Heart left ventricle (tissue), 16 donors: ENCODE results near the gene PCSK5. TPM values are rescaled to one million over a fixed set of nuclear protein-coding genes. Genes with fewer than 3 reads are reported as not detected.

Source experiments
- ATAC-seq, 4 donors: fragments of 200-7000 bp; cut with Tn5 transposase; one replicate each; pipeline ENCODE4 v1.9.1; 2020 to 2022; ENCODE audit warnings: moderate library complexity in 4 of 4, mild to moderate bottlenecking in 3 of 4, moderate number of reproducible peaks in 1 of 4
- DNase-seq, 5 donors: peaks; one replicate each; pipeline ENCODE4 v3.0.0-alpha.2; 2020
- H3K27ac ChIP-seq, 12 donors: fragments of 200-600 bp; sonication (generic) in 4 of 12; one replicate each; pipeline versions ENCODE4 v1.5.0 to v1.8.0; 2016 to 2022; ENCODE audit warnings: mild to moderate bottlenecking in 2 of 12
- H3K27me3 ChIP-seq, 9 donors: fragments of 200-600 bp; sonication (generic) in 2 of 9; one replicate each; pipeline versions ENCODE4 v1.5.1 to v1.8.0; 2016 to 2022; ENCODE audit warnings: mild to moderate bottlenecking in 3 of 9
- H3K36me3 ChIP-seq, 9 donors: fragments of 200-600 bp; sonication (generic) in 2 of 9; one replicate each; pipeline versions ENCODE4 v1.5.0 to v1.8.0; 2018 to 2022; ENCODE audit warnings: mild to moderate bottlenecking in 2 of 9
- H3K4me1 ChIP-seq, 12 donors: fragments of 200-600 bp; sonication (generic) in 4 of 12; one replicate each; pipeline versions ENCODE4 v1.5.0 to v1.8.0; 2016 to 2022; ENCODE audit warnings: mild to moderate bottlenecking in 3 of 12
- H3K4me3 ChIP-seq, 12 donors: fragments of 200-600 bp; sonication (generic) in 4 of 12; one replicate each; pipeline versions ENCODE4 v1.5.0 to v1.8.0; 2017 to 2022; ENCODE audit warnings: mild to moderate bottlenecking in 9 of 12, moderate library complexity in 4 of 12
- H3K9me3 ChIP-seq, 12 donors: fragments of 200-600 bp; sonication (generic) in 4 of 12; one replicate each; pipeline versions ENCODE4 v1.5.0 to v1.8.0; 2016 to 2022; ENCODE audit warnings: mild to moderate bottlenecking in 1 of 12
- CTCF ChIP-seq, 12 donors: fragments of 200-600 bp; sonication (generic) in 4 of 12; IDR thresholded peaks; one replicate each; pipeline versions ENCODE4 v1.5.0 to v1.8.0; 2018 to 2022; ENCODE audit warnings: antibody characterized with exemption in 12 of 12, mild to moderate bottlenecking in 5 of 12
- POLR2A ChIP-seq, 2 donors: fragments of 450-650 bp; IDR thresholded peaks; one replicate each; pipeline ENCODE4 v1.6.1; 2017; ENCODE audit warnings: antibody characterized with exemption in 2 of 2, mild to moderate bottlenecking in 2 of 2, moderate library complexity in 2 of 2
- WGBS, 4 donors: extraction: QIAGEN DNeasy Blood & Tissue Kit in 2 of 4; methylation state at CpG; one replicate each; pipeline versions ENCODE4 v1.1.5 to v1.1.7; 2013 to 2018; 5-methylcytosine and 5-hydroxymethylcytosine counted together
- intact Hi-C, 10 donors: fragments of 100-400 bp; cut with DNase I; formaldehyde crosslinking; loops; one replicate each; pipeline versions ENCODE4 v1.11.1 to v1.14.2; 2022
- polyA plus RNA-seq, 2 donors: library from polyadenylated mRNA; stranded (reverse); fragments of 200-250 nt; gene quantifications; one replicate each; pipeline ENCODE4 v1.2.3, GENCODE V29; 2013
- total RNA-seq, 9 donors: library from RNA; depleted of rRNA in 2 of 9; stranded (reverse); fragments of >200 nt in 2 of 9; fragmentation: NEBNext Ultra II Directional in 3 of 9; extraction: Animal tissue kit (Norgen Biotek cat#: 25700) in 3 of 9; gene quantifications; one replicate each; pipeline versions ENCODE4 v1.1.0 to v1.2.4, GENCODE V29; 2016 to 2023
- donor health status: ischemic (EF 13 %, LVEDD 7.1; RV severe dilation, severe dysfunction).
- donor health status: healthy with polysubstance abuse.
- donor health status: DM: no; HTN: yes; CAD: no.
- donor health status: DM: no; HTN: no; CAD: no.
- donor health status: ischemic (EF 25% LVEDD 6.9; RV normal size, moderate dysfunction).
- donor health status: ischemic (EF 25% LVEDD 5.7; RV mildly dilated, moderate dysfunction).
- donor health status: healthy.
- donor health status: DM: yes; HTN: yes; CAD: no.
- donor health status: ischemic (EF 35%, LVEDD 5.7; RV mildly dilated, moderate dysfunction).
- donor health status: nonischemic (EF 11% LVEDD 7.7; RV severe dilation, severe dysfunction).
- donor health status: DM: yes; HTN: yes; CAD: no.
- donor health status: PGD.
- donor health status: ischemic (EF 29% LVEDD 5.4; RV normal size, mild dysfunction).
- donor health status: nonischemic (EF 23%, LVEDD 6.1; RV moderate dilation, normal function).

Gene PCSK5
- total and polyA plus RNA-seq, 11 donors = 1.3 to 13.6 (median 5.9) TPM

- H3K27ac ChIP-seq = no peak overlapping the region
- no peak overlapping the region for H3K4me3 ChIP-seq
- WGBS, 4 donors = 78 to 85% (median 82%) methylated on average over 5 of the region's 5 CpGs
- no peaks in the 10 kb centered on the region for H3K27me3 ChIP-seq
- DNase-seq (no peak), ATAC-seq (no peak)
- no peaks in the 10 kb centered on the region for H3K36me3 ChIP-seq
- H3K9me3 ChIP-seq = no peaks in the 10 kb centered on the region
- TF ChIP-seq POLR2A (IDR thresholded peaks at IDR 0.05) (no peak), CTCF (IDR thresholded peaks at IDR 0.05) (no peak)
- peaks cover 0 to 13% (median 0%) of the 10 kb centered on the region in 12 donors for H3K4me1 ChIP-seq
- intact Hi-C loops = no loop called here
These were observed 19.3 kb downstream of the PCSK5 start for GRCh38 chr9:75909776-75910175.

GRCh38 chr9:75910731-75911130, 20.3 kb downstream of the PCSK5 start:
- H3K27me3 ChIP-seq = no peaks in the 10 kb centered on the region
- no peak for DNase-seq
- intact Hi-C loops = no loop called here
- 84 to 90% (median 87%) methylated on average over 4 of the region's 4 CpGs for WGBS, 4 donors
- H3K36me3 ChIP-seq = no peaks in the 10 kb centered on the region
- H3K4me3 ChIP-seq = no peak overlapping the region
- no peak overlapping the region for H3K27ac ChIP-seq
- no peak for ATAC-seq
- peaks cover 0 to 13% (median 0%) of the 10 kb centered on the region in 12 donors for H3K4me1 ChIP-seq
- no peaks in the 10 kb centered on the region for H3K9me3 ChIP-seq
- TF ChIP-seq POLR2A (IDR thresholded peaks at IDR 0.05) = no peak
- TF ChIP-seq CTCF (IDR thresholded peaks at IDR 0.05) = no peak

- Histone ChIP-seq H3K4me3 (no peak overlapping the region), H3K27me3 (no peaks in the 10 kb centered on the region), H3K4me1 (peaks cover 0 to 13% (median 0%) of the 10 kb centered on the region in 12 donors), H3K9me3 (no peaks in the 10 kb centered on the region), H3K27ac (no peak overlapping the region), H3K36me3 (no peaks in the 10 kb centered on the region)
- DNase-seq (no peak), ATAC-seq (no peak)
- WGBS, 4 donors = 92 to 98% (median 95%) methylated on average over 3 of the region's 3 CpGs
- no peak for TF ChIP-seq CTCF (IDR thresholded peaks at IDR 0.05)
- no peak for TF ChIP-seq POLR2A (IDR thresholded peaks at IDR 0.05)
- intact Hi-C loops = no loop called here
These were observed 20.9 kb downstream of the PCSK5 start for GRCh38 chr9:75911390-75911789.

GRCh38 chr9:75912951-75913350, 22.5 kb downstream of the PCSK5 start:
- no peak for TF ChIP-seq CTCF (IDR thresholded peaks at IDR 0.05)
- TF ChIP-seq POLR2A (IDR thresholded peaks at IDR 0.05) = no peak
- 95 to 99% (median 98%) methylated on average over 3 of the region's 3 CpGs for WGBS, 4 donors
- Histone ChIP-seq H3K4me3 (no peak overlapping the region), H3K4me1 (peaks cover 0 to 1% (median 0%) of the 10 kb centered on the region in 12 donors), H3K9me3 (no peaks in the 10 kb centered on the region), H3K27ac (no peak overlapping the region), H3K27me3 (no peaks in the 10 kb centered on the region), H3K36me3 (no peaks in the 10 kb centered on the region)
- ATAC-seq (no peak), DNase-seq (no peak)
- intact Hi-C loops = no loop called here
